Liver (tissue), 9 donors: ENCODE measurements around the gene VPS26B. TPM values are rescaled to one million over a fixed set of nuclear protein-coding genes. Genes with fewer than 3 reads are reported as not detected.

Experiments
- DNase-seq: peaks from one replicate; pipeline ENCODE4 v3.0.0-alpha.2; 2017; ENCODE audit warnings: low spot score
- H3K27ac ChIP-seq, 2 donors: one replicate each; pipeline ENCODE4 v1.7.0; 2013; ENCODE audit warnings: inconsistent platforms in 2 of 2, low read length in 2 of 2, control low read depth in 1 of 2, low read depth in 1 of 2, mild to moderate bottlenecking in 1 of 2
- H3K27me3 ChIP-seq, 4 donors: one replicate each; pipeline versions ENCODE4 v1.6.1 to v1.7.0; 2013; ENCODE audit warnings: low read length in 3 of 4, inconsistent platforms in 1 of 4, mild to moderate bottlenecking in 1 of 4, moderate library complexity in 1 of 4; ENCODE audit not compliant: control insufficient read depth in 4 of 4, insufficient read depth in 4 of 4
- H3K36me3 ChIP-seq, 4 donors: one replicate each; pipeline versions ENCODE4 v1.6.1 to v1.7.0; 2013; ENCODE audit warnings: low read length in 3 of 4, mild to moderate bottlenecking in 3 of 4, low read depth in 1 of 4, moderate library complexity in 1 of 4; ENCODE audit not compliant: control insufficient read depth in 4 of 4, insufficient read depth in 3 of 4
- H3K4me1 ChIP-seq, 4 donors: one replicate each; pipeline versions ENCODE4 v1.6.1 to v1.7.0; 2013; ENCODE audit warnings: low read length in 3 of 4, mild to moderate bottlenecking in 3 of 4, moderate library complexity in 1 of 4; ENCODE audit not compliant: control insufficient read depth in 4 of 4, insufficient read depth in 4 of 4
- H3K4me3 ChIP-seq, 3 donors: one replicate each; pipeline versions ENCODE4 v1.6.1 to v1.7.0; 2013; ENCODE audit warnings: low read length in 3 of 3, control low read depth in 1 of 3, low read depth in 1 of 3, mild to moderate bottlenecking in 1 of 3
- H3K9ac ChIP-seq, 2 donors: one replicate each; pipeline ENCODE4 v1.7.0; 2013; ENCODE audit warnings: low read length in 2 of 2, mild to moderate bottlenecking in 2 of 2, moderate library complexity in 2 of 2, control low read depth in 1 of 2, low read depth in 1 of 2
- H3K9me3 ChIP-seq, 4 donors: one replicate each; pipeline versions ENCODE4 v1.6.1 to v1.7.0; 2013; ENCODE audit warnings: low read length in 3 of 4; ENCODE audit not compliant: control insufficient read depth in 4 of 4
- ATF3 ChIP-seq: IDR thresholded peaks from 2 replicates; pipeline ENCODE4 v1.6.1; 2016; ENCODE audit warnings: antibody characterized with exemption
- CTCF ChIP-seq: fragments of 150-350 bp; IDR thresholded peaks from 2 replicates; pipeline ENCODE4 v1.5.1; 2017; ENCODE audit warnings: improper control_type of control experiment, low read depth, low read length; ENCODE audit not compliant: missing input control
- EGR1 ChIP-seq, 2 donors: IDR thresholded peaks; 2 replicates each; pipeline ENCODE4 v1.6.1; 2016 to 2018; ENCODE audit warnings: antibody characterized with exemption in 2 of 2, low read depth in 2 of 2
- FOXA1 ChIP-seq: IDR thresholded peaks from 2 replicates; pipeline ENCODE4 v1.6.1; 2016; ENCODE audit warnings: antibody characterized with exemption
- FOXA2 ChIP-seq: IDR thresholded peaks from 2 replicates; pipeline ENCODE4 v1.6.1; 2016; ENCODE audit warnings: antibody characterized with exemption
- GABPA ChIP-seq, 2 donors: IDR thresholded peaks in 1 of 2; conservative IDR thresholded peaks in 1 of 2; 2 replicates each; pipeline ENCODE4 v1.6.1; 2016; ENCODE audit warnings: antibody characterized with exemption in 2 of 2, mild to moderate bottlenecking in 1 of 2, moderate library complexity in 1 of 2
- HNF4A ChIP-seq, 2 donors: conservative IDR thresholded peaks; 2 replicates each; pipeline ENCODE4 v1.6.1; 2016; ENCODE audit warnings: antibody characterized with exemption in 2 of 2, mild to moderate bottlenecking in 2 of 2
- HNF4G ChIP-seq: IDR thresholded peaks from 2 replicates; pipeline ENCODE4 v1.6.1; 2016; ENCODE audit warnings: antibody characterized with exemption
- JUND ChIP-seq, 2 donors: IDR thresholded peaks; 2 replicates each; pipeline ENCODE4 v1.6.1; 2016; ENCODE audit warnings: antibody characterized with exemption in 2 of 2
- MAX ChIP-seq: IDR thresholded peaks from 2 replicates; pipeline ENCODE4 v1.6.1; 2016; ENCODE audit warnings: antibody characterized with exemption
- NR2F2 ChIP-seq: IDR thresholded peaks from 2 replicates; pipeline ENCODE4 v1.6.1; 2016; ENCODE audit warnings: antibody characterized with exemption
- RAD21 ChIP-seq, 2 donors: IDR thresholded peaks; 2 replicates each; pipeline ENCODE4 v1.6.1; 2016; ENCODE audit warnings: antibody characterized with exemption in 2 of 2, mild to moderate bottlenecking in 2 of 2
- REST ChIP-seq: IDR thresholded peaks from 2 replicates; pipeline ENCODE4 v1.6.1; 2016; ENCODE audit warnings: antibody characterized with exemption, mild to moderate bottlenecking
- RXRA ChIP-seq, 2 donors: IDR thresholded peaks; 2 replicates each; pipeline ENCODE4 v1.6.1; 2017 to 2018; ENCODE audit warnings: antibody characterized with exemption in 2 of 2, mild to moderate bottlenecking in 1 of 2
- SP1 ChIP-seq: IDR thresholded peaks from 2 replicates; pipeline ENCODE4 v1.6.1; 2018; ENCODE audit warnings: antibody characterized with exemption, mild to moderate bottlenecking
- TAF1 ChIP-seq: conservative IDR thresholded peaks from 2 replicates; pipeline ENCODE4 v1.6.1; 2016; ENCODE audit warnings: antibody characterized with exemption, mild to moderate bottlenecking
- YY1 ChIP-seq: IDR thresholded peaks from 2 replicates; pipeline ENCODE4 v1.6.1; 2016; ENCODE audit warnings: antibody characterized with exemption, mild to moderate bottlenecking
- ZBTB33 ChIP-seq: IDR thresholded peaks from 2 replicates; pipeline ENCODE4 v1.6.1; 2016; ENCODE audit warnings: antibody characterized with exemption
- WGBS: extraction: QIAGEN DNeasy Blood & Tissue Kit; methylation state at CpG from one replicate; pipeline ENCODE4 v1.1.7; 2013; 5-methylcytosine and 5-hydroxymethylcytosine counted together
- polyA plus RNA-seq, 2 donors: library from polyadenylated mRNA; stranded (reverse) in 1 of 2; unstranded in 1 of 2; fragments of 200-250 nt in 1 of 2; fragments of >200 nt in 1 of 2; fragmentation: Nextera tagmentation in 1 of 2; extraction: Ambion mirVana in 1 of 2; gene quantifications; one replicate each; pipeline versions ENCODE4 v1.2.1 to v1.2.3, GENCODE V29; 2013 to 2015
- total RNA-seq, 2 donors: library from RNA; depleted of rRNA; stranded (reverse); fragments of >200 nt; gene quantifications; one replicate each; pipeline ENCODE4 v1.2.3, GENCODE V29; 2014
- donor health status: healthy.
- donor health status: healthy.
- donor health status: healthy.
- donor health status: healthy.
- donor health status: healthy.

VPS26B gene
- total and polyA plus RNA-seq, 4 donors, result 12.6 to 35.0 (median 20.2) TPM

GRCh38 chr11:134293119-134294113 is 68.9 kb downstream of the VPS26B start:
- no peaks in the 10 kb centered on the region for H3K4me1 ChIP-seq
- DNase-seq, result no peak
- H3K36me3 ChIP-seq, result no peaks in the 10 kb centered on the region
- H3K4me3 ChIP-seq, result no peak overlapping the region
- H3K9me3 ChIP-seq, result no peaks in the 10 kb centered on the region
- WGBS, result 79% methylated on average over 20 of the region's 20 CpGs
- peaks cover 0 to 4% (median 0%) of the 10 kb centered on the region in 4 donors for H3K27me3 ChIP-seq
- TF ChIP-seq HNF4G (no peak), NR2F2 (no peak), FOXA1 (no peak), REST (no peak), FOXA2 (no peak), ZBTB33 (no peak), RAD21 (IDR thresholded peaks at IDR 0.05) (no peak), EGR1 (IDR thresholded peaks at IDR 0.05; ENCODE audit: low read depth in 2 of 2) (no peak), ATF3 (no peak), RXRA (IDR thresholded peaks at IDR 0.05) (no peak), TAF1 (no peak), GABPA (IDR thresholded peaks at IDR 0.05 in 1 of 2, conservative IDR thresholded peaks at IDR 0.05 in 1 of 2) (no peak), CTCF (no peak), MAX (no peak), HNF4A (conservative IDR thresholded peaks at IDR 0.05) (no peak), JUND (IDR thresholded peaks at IDR 0.05) (no peak), YY1 (no peak), SP1 (no peak)
- H3K27ac ChIP-seq, result no peak overlapping the region
- H3K9ac ChIP-seq, result no peak overlapping the region
